ENCODE data around the gene ARHGAP4. TPM values are rescaled to one million over a fixed set of nuclear protein-coding genes. Genes with fewer than 3 reads are reported as not detected.

The ARHGAP4 gene
- total and polyA plus RNA-seq, 2 donors (not counting 3 experiments of a cell fraction or from before 2014, with no cell fraction given): 20.9 to 33.3 TPM

GRCh38 chrX:153951683-153952372 lies 25.8 kb upstream of the ARHGAP4 start:
- H4K20me1 ChIP-seq (replicated peaks; ENCODE audit: control insufficient read depth, extremely low read depth, insufficient read depth, low read length): no peaks in the 10 kb centered on the region
- no peak overlapping the region for H3K4me2 ChIP-seq (ENCODE audit: insufficient read depth, low read length)
- FAIRE-seq (no peak), DNase-seq (ENCODE audit: low read depth, low spot score) (no peak)
- H2AFZ ChIP-seq (ENCODE audit: low read depth, low read length): no peak overlapping the region
- ChIA-PET CTCF (interaction anchor here (5.0 to 9.4 kb wide), 2 partner anchors 27 to 187 kb away, joined by 68 to 253 read pairs; partner anchors contain the start of genes ARHGAP4 and PLXNB3), POLR2A (no interaction called here)
- peaks cover 9% of the 10 kb centered on the region for H3K79me2 ChIP-seq (ENCODE audit: control insufficient read depth, insufficient read depth, low read length)
- no peaks in the 10 kb centered on the region for H3K9me3 ChIP-seq (replicated peaks; ENCODE audit: control insufficient read depth, insufficient read depth, low read length)
- H3K27me3 ChIP-seq (ENCODE audit: control insufficient read depth in 2 of 2, insufficient read depth in 2 of 2, low read length in 2 of 2): no peaks in the 10 kb centered on the region
- H3K36me3 ChIP-seq (ENCODE audit: control insufficient read depth in 2 of 2, extremely low read depth in 1 of 2, insufficient read depth in 2 of 2, low read length in 2 of 2): peaks cover 19 to 46% of the 10 kb centered on the region in 2 experiments
- intact Hi-C loops (cut with micrococcal nuclease) (loop anchor here (2.0 kb wide), 1 partner anchor 17 kb away; no protein-coding TSS in a partner anchor), dilution Hi-C loops (cut with MboI; ENCODE audit: extremely low pct_ligation_motif_present, low sequenced_read_pairs) (no loop called here)
- H3K27ac ChIP-seq (ENCODE audit: insufficient read depth, low read depth, low read length): no peak overlapping the region
- H3K4me1 ChIP-seq (ENCODE audit: control insufficient read depth, extremely low read depth, insufficient read depth, low read length): peaks cover 31% of the 10 kb centered on the region
- no peak overlapping the region for H3K9ac ChIP-seq (replicated peaks; ENCODE audit: extremely low read depth, insufficient read depth, low read length)
- BruUV-seq (replicated peaks): no TSS peak
- TF ChIP-seq FOS (IDR thresholded peaks at IDR 0.05; ENCODE audit: borderline replicate concordance, insufficient read depth, low read length) (no peak), POLR2AphosphoS5 (IDR thresholded peaks at IDR 0.05; ENCODE audit: insufficient read depth, low read depth, low read length) (no peak), MYC (IDR thresholded peaks at IDR 0.05; ENCODE audit: low read depth, low read length) (no peak), POLR2A (IDR thresholded peaks at IDR 0.05; ENCODE audit: low read depth, low read length) (no peak), JUN (IDR thresholded peaks at IDR 0.05; ENCODE audit: borderline replicate concordance, insufficient read depth, insufficient read length, low read depth) (no peak), GATA2 (IDR thresholded peaks at IDR 0.05; ENCODE audit: insufficient read depth, insufficient read length, low read depth, low read length) (no peak), EZH2 (IDR thresholded peaks at IDR 0.05; ENCODE audit: borderline replicate concordance, low read depth, low read length, severe bottlenecking) (no peak), CTCF (IDR thresholded peaks at IDR 0.05; ENCODE audit: extremely low read depth in 1 of 2, insufficient read depth in 1 of 2, low read depth in 1 of 2, low read length in 2 of 2) (no peak)
- TF ChIP-seq, protein P1, sequence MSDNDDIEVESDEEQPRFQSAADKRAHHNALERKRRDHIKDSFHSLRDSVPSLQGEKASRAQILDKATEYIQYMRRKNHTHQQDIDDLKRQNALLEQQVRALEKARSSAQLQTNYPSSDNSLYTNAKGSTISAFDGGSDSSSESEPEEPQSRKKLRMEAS (IDR thresholded peaks at IDR 0.05; ENCODE audit: insufficient read depth, insufficient read length): no peak
- no peak overlapping the region for H3K4me3 ChIP-seq (replicated peaks in 1 of 3; ENCODE audit: insufficient read depth in 1 of 3, low read depth in 1 of 3, low read length in 3 of 3)
- H3K9me1 ChIP-seq (replicated peaks; ENCODE audit: control insufficient read depth, extremely low read depth, insufficient read depth, low read length): no peaks in the 10 kb centered on the region

Measured in endothelial cell of umbilical vein (primary cell).